T-helper 2 cell treated with Interferon-gamma antibody and Interleukin-4, amounts not matched to agents 5 μg/mL and 100 μg/mL, for 36 hours (primary cell): Measurements from ENCODE around the gene CMTM8.

Experiments used
- DNase-seq: peaks from one replicate; pipeline ENCODE4 v3.0.0; 2021; ENCODE audit warnings: low spot score
- H3K27ac Mint-ChIP-seq: one replicate; pipeline ENCODE4 v1.8.0; 2021; ENCODE audit warnings: mild to moderate bottlenecking, mixed read lengths
- H3K27me3 Mint-ChIP-seq: one replicate; pipeline ENCODE4 v1.8.0; 2021; ENCODE audit warnings: low read depth, mixed read lengths
- H3K36me3 Mint-ChIP-seq: one replicate; pipeline ENCODE4 v1.8.0; 2021; ENCODE audit warnings: low read depth, mixed read lengths
- H3K4me1 Mint-ChIP-seq: one replicate; pipeline ENCODE4 v1.8.0; 2021; ENCODE audit warnings: low read depth, mixed read lengths
- H3K4me3 Mint-ChIP-seq: one replicate; pipeline ENCODE4 v1.8.0; 2022; ENCODE audit warnings: mild to moderate bottlenecking, moderate library complexity, mixed read lengths
- H3K9me3 Mint-ChIP-seq: one replicate; pipeline ENCODE4 v1.8.0; 2021; ENCODE audit warnings: mixed read lengths

CMTM8 gene

DNA sequence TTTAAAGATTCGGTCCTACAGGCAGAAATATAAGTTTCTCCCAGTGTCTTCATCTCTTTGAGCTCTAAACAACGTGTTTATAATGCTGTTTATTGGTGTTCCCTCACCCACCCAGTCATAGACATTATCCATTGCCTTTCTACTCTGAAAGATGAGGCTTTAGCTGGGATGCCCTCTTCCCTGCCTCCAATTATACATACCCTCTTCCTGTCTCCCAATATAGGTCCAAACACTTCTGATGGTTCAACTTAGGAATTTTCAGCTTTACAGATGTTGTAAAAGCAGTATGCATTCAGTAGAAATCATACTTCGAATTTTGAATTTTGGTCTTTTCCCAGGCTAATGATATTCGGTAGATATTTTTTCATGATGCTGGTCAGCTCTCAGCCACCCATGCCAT lies 2.6 kb downstream of the CMTM8 start:
- Mint-ChIP-seq H3K9me3 (peaks cover 12% of the 10 kb centered on the region), H3K4me1 (peaks cover 41% of the 10 kb centered on the region), H3K27ac (no peak overlapping the region), H3K4me3 (no peak overlapping the region), H3K27me3 (peaks cover 23% of the 10 kb centered on the region), H3K36me3 (peaks cover 9% of the 10 kb centered on the region)
- DNase-seq, result no peak

DNA sequence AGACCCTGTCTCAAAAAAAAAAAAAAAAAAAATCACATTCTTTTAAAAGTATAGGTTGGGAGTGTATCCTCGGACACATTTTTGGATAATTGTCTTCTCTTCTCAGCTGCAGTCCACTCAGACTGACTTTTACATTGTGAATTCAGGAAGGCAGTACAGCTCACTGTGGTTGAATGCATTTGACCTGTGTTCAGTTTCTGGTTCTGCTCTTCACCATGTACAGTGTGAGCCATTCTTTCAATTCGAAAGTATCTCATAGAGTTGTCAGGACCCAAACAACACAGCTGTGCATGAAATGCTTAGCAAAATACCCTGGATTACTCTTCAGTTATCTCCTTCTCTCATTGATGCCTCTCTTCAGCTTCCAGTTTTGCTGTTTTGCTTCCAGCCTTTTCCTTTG lies 5.0 kb downstream of the CMTM8 start:
- H3K27ac Mint-ChIP-seq, result no peak overlapping the region
- peaks cover 42% of the 10 kb centered on the region for H3K4me1 Mint-ChIP-seq

DNA sequence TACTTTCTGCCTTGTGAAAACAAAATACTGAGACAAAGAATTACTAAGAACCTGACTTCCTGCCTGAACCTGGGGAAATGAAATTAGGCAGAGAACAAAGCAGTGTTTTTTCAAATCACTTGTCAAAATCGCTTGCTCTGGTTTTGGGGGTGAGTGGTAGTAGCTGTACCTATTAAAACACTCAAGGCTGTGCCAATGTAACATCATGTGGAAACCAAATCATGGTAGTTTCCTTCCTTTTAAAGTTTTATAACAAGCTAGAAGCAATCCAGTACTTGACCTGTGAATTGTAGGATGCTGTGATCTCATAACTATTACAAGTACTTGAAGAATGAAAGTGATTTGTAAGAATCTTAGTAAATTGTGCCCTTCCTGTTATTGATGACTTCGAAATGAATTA lies 6.7 kb downstream of the CMTM8 start:
- Mint-ChIP-seq H3K4me3 (peak overlapping the region; percentile 15), H3K27ac (peak overlapping the region; percentile 4), H3K9me3 (no peaks in the 10 kb centered on the region), H3K36me3 (peaks cover 10% of the 10 kb centered on the region), H3K27me3 (no peaks in the 10 kb centered on the region), H3K4me1 (peaks cover 40% of the 10 kb centered on the region)
- no peak for DNase-seq

More for the DNA sequence above, 5.0 kb downstream of the CMTM8 start:
- Mint-ChIP-seq H3K9me3 (no peaks in the 10 kb centered on the region), H3K27me3 (peaks cover 2% of the 10 kb centered on the region), H3K4me3 (no peak overlapping the region), H3K36me3 (peaks cover 7% of the 10 kb centered on the region)
- DNase-seq, result no peak

DNA sequence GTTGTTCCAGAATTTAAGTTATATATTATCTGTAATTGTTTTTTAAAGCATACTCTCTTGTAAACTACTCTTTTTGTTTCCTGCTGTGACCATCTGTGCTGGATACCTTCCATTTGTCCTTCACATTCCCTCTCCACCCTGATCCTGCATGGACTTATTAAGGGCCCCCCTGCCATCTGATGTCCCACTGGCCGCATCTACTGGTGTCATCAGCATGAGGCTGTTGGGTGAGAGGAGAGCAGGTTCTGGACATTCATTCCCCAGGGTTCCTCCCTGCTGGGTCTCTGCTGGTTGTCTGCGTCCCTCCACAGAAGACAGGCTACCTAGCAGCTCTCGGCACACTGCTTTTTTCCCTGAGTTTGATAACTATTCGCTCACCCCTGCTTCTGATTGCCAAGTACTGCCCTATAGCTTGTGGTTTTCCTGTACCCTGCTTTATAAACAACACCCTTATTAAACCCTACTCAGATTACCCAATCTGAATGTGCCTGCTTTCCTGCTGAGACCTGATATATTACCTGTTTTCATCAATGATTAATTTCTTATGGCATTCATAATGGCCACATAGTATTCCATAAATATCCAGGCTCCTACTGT lies 7.7 kb downstream of the CMTM8 start:
- Mint-ChIP-seq H3K27ac (peak overlapping the region; percentile 53), H3K9me3 (peaks cover 3% of the 10 kb centered on the region), H3K27me3 (no peaks in the 10 kb centered on the region), H3K4me1 (peaks cover 34% of the 10 kb centered on the region), H3K36me3 (peaks cover 13% of the 10 kb centered on the region), H3K4me3 (peak overlapping the region; percentile 4)
- no peak for DNase-seq

DNA sequence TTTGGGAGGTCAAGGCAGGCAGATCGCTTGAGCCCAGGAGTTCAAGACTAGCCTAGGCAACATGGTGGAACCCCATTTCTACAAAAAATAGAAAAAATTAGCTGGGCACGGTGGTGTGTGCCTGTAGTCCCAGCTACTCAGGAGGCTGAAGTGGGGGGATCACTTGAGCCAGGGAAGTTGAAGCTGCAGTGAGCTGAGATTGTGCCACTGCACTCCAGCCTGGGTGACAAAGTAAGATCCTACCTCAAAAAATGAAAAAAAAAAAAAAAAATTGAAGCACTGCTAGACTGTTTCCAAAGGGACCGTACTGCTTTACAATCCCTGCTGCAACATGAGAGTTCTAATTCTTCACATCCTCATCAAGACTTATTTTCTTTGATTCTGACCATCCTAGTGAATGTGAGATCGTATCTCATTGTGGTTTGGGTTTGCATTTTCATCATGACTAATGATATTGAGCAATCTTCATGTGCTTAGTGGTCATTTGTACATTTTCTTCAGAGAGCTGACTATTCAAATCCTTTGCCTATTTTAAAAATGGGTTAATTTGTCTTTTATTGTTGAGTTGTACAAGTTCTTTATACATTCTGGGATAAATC lies 10.8 kb downstream of the CMTM8 start:
- Mint-ChIP-seq H3K9me3 (peaks cover 11% of the 10 kb centered on the region), H3K4me1 (peaks cover 24% of the 10 kb centered on the region), H3K4me3 (no peak overlapping the region), H3K36me3 (peaks cover 16% of the 10 kb centered on the region), H3K27me3 (no peaks in the 10 kb centered on the region), H3K27ac (no peak overlapping the region)
- no peak for DNase-seq

GRCh38 chr3:32254268-32254667 lies 15.8 kb downstream of the CMTM8 start:
- Mint-ChIP-seq H3K4me1 (peaks cover 31% of the 10 kb centered on the region), H3K27me3 (no peaks in the 10 kb centered on the region), H3K27ac (no peak overlapping the region), H3K9me3 (peaks cover 18% of the 10 kb centered on the region), H3K36me3 (peaks cover 22% of the 10 kb centered on the region), H3K4me3 (no peak overlapping the region)
- no peak for DNase-seq

- no peaks in the 10 kb centered on the region for H3K27me3 Mint-ChIP-seq
- H3K36me3 Mint-ChIP-seq, result peaks cover 18% of the 10 kb centered on the region
- no peak for DNase-seq
- H3K4me3 Mint-ChIP-seq, result no peak overlapping the region
- H3K4me1 Mint-ChIP-seq, result peaks cover 23% of the 10 kb centered on the region
- H3K9me3 Mint-ChIP-seq, result peaks cover 18% of the 10 kb centered on the region
- no peak overlapping the region for H3K27ac Mint-ChIP-seq
Observed at GRCh38 chr3:32255345-32255744, 16.9 kb downstream of the CMTM8 start.

DNA sequence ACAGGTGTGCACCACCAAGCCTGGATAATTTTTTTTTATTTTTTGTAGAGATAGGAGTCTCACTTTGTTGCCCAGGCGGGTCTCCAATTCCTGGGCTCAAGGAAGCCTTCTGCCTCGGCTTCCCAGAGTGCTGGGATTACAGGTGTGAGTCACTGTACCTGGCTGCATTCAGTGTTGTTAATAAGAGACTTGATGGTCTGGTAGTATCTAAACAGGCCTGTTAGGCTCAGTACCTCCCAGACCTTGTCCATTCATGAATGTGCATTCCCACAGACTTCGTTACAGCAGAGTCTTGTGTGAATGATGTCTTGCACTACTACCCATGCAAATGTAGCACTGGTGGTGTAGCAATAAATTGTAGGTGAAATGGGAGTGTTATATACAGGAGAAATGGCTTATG lies 17.7 kb downstream of the CMTM8 start:
- Mint-ChIP-seq H3K36me3 (peaks cover 16% of the 10 kb centered on the region), H3K27ac (no peak overlapping the region), H3K27me3 (no peaks in the 10 kb centered on the region), H3K4me3 (no peak overlapping the region), H3K4me1 (peaks cover 23% of the 10 kb centered on the region), H3K9me3 (peaks cover 14% of the 10 kb centered on the region)
- DNase-seq, result no peak

- Mint-ChIP-seq H3K36me3 (peaks cover 19% of the 10 kb centered on the region), H3K4me3 (no peak overlapping the region), H3K4me1 (peaks cover 23% of the 10 kb centered on the region), H3K27me3 (no peaks in the 10 kb centered on the region), H3K27ac (no peak overlapping the region), H3K9me3 (peaks cover 14% of the 10 kb centered on the region)
- no peak for DNase-seq
Observed at GRCh38 chr3:32257042-32257441, 18.6 kb downstream of the CMTM8 start.

DNA sequence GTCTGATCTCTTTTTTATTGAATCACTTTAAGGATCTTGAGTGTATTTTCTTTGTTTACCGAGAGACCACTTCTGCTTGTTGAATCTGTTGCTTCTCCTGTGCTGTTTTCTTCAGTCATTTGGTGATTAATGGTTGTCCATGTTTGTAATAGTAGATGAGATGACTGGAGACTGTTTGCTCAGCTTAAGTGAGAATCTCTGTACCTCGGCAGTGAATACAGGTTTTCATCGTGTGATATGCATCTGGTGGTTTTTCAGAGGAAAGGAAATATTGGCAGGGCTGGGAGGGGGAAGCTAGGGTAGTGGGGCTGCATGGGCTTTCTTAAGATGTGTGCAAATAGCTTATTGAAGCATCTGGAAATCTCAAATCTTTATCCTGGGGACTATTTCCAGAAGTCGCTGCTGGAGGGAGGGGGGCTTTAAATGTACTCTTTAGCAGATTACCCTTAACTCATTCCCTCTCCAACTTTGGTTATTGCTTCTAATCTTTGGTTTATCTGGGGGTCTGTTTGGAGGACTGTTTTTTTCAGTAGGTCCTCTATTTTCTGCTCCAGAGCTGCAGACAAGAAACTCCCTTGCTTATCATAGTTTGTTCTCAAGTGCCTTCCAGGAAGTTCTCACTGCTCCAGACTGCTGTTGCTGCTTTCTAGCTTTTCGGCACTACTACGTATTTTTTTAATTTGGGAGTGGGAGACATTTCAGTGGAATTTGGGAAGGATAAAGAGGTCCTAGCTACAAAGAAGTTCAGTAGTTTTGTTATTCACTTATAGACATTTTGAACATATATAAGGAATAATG lies 19.4 kb downstream of the CMTM8 start:
- Mint-ChIP-seq H3K9me3 (peaks cover 12% of the 10 kb centered on the region), H3K27ac (peak overlapping the region; percentile 63), H3K4me1 (peaks cover 23% of the 10 kb centered on the region), H3K4me3 (peak overlapping the region; percentile 67), H3K36me3 (peaks cover 20% of the 10 kb centered on the region), H3K27me3 (no peaks in the 10 kb centered on the region)
- peak; percentile 46 for DNase-seq

DNA sequence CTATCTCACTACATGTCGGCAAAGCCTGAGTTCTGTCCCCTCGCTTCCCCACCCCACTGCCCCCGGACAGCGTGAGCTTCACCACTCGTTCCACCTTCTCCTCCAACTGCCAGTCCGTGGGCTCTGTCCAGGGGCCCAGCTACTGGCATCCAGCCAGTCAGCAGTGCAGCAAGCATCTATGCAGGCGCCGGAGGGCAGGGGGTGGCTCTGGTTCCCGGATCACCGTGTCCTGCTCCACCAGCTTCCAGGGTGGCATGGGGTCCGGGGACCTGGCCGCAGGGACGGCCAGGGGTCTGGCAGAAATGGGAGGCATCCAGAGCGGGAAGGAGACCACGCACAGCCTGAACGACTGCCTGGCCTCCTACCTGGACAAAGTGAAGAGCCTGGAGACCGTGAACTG lies 20.4 kb downstream of the CMTM8 start:
- H3K36me3 Mint-ChIP-seq, result peaks cover 17% of the 10 kb centered on the region
- H3K27me3 Mint-ChIP-seq, result no peaks in the 10 kb centered on the region
- no peak for DNase-seq
- H3K4me3 Mint-ChIP-seq, result no peak overlapping the region
- peaks cover 10% of the 10 kb centered on the region for H3K9me3 Mint-ChIP-seq
- H3K27ac Mint-ChIP-seq, result no peak overlapping the region
- H3K4me1 Mint-ChIP-seq, result peaks cover 23% of the 10 kb centered on the region

DNA sequence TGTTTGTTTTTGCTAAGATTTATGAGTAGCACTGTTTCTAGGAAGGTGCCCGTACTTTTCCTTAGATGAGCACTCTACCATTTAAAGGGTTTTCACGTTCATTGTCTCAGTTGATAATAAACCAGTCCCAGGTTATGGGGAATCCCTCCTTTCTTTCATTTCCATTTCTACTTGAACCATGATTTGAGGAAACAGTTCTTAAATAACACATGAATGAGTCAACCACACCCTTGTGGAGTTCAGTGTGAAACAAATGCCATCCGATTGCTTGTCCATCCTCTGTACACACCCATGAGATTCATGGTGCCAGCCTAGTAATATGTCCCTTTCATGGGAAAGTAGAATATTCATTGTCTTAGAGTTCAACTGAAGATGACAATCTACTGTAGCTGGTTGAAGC lies 23.1 kb downstream of the CMTM8 start:
- peaks cover 6% of the 10 kb centered on the region for H3K27me3 Mint-ChIP-seq
- no peak overlapping the region for H3K27ac Mint-ChIP-seq
- H3K9me3 Mint-ChIP-seq, result no peaks in the 10 kb centered on the region
- peaks cover 20% of the 10 kb centered on the region for H3K4me1 Mint-ChIP-seq
- peaks cover 10% of the 10 kb centered on the region for H3K36me3 Mint-ChIP-seq
- H3K4me3 Mint-ChIP-seq, result no peak overlapping the region
- no peak for DNase-seq

DNA sequence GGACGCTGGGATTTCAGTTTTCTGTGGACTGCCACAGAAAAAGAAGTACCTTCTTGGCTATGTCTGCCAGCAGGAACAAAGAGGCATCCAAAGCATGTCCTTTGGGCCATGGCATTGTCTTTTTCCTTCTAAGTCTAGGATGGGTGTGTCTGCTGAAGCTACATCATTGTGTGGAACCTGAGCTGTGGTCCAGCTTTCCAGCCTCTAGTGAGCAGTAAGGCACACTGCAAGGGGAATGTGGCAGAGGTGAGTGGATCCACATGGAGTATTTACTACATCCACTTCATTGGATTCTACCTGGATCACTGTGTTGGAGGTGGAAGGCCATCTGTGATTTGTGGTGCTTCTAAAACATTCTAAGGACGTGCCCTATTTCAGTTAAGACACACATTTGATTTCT lies 23.7 kb downstream of the CMTM8 start:
- Mint-ChIP-seq H3K4me3 (no peak overlapping the region), H3K36me3 (peaks cover 10% of the 10 kb centered on the region), H3K9me3 (no peaks in the 10 kb centered on the region), H3K4me1 (peaks cover 16% of the 10 kb centered on the region), H3K27me3 (peaks cover 7% of the 10 kb centered on the region), H3K27ac (no peak overlapping the region)
- no peak for DNase-seq

GRCh38 chr3:32274306-32274705 lies 35.8 kb downstream of the CMTM8 start:
- H3K36me3 Mint-ChIP-seq, result no peaks in the 10 kb centered on the region
- no peak overlapping the region for H3K27ac Mint-ChIP-seq
- no peaks in the 10 kb centered on the region for H3K9me3 Mint-ChIP-seq
- no peaks in the 10 kb centered on the region for H3K4me1 Mint-ChIP-seq
- peaks cover 2% of the 10 kb centered on the region for H3K27me3 Mint-ChIP-seq
- H3K4me3 Mint-ChIP-seq, result no peak overlapping the region
- no peak for DNase-seq
